LNCAP (cell line): ENCODE results near the gene NPBWR2.

Source experiments
- CTCF ChIP-seq: fragments of 450-650 bp; IDR thresholded peaks from 2 replicates; pipeline ENCODE4 v1.5.1; 2017; ENCODE audit warnings: mild to moderate bottlenecking

Gene NPBWR2

DNA sequence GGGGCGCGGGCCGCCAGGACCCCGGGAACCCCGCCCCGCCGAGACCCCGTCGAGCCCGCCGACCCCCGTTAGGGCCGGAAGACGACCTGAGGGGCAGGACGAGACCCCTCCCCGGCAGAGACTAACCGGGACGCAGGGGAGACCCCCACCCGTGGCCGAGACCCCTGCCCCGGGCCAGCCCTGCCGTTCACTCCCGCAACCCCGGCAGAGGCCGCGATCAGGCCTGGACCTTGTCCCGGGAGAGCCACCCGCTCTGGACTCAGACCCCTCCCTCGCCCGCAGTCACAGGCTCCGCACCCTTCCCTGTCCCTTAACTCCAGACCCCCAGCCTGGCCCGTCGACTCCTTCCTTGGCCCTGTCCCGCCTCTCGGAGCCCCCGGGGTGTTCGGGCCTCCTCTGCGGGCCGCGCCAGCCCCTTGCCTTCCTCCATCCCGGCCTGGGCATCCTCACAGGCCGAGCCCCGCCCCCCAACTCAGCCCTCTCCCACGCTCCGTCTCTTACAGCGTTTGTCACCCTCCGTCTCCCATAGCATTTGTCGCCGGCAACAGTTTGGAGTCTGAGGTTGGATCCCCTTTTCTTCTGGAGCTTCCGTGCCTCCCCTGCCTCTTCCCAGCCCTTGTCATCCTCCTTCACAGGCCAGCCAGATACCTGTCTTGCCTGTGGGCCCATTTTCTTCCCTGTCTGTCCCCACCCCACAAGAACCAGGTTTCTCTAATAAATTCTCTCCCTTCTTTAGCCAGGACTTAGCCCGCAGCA, 43.8 kb downstream of the NPBWR2 start:
- no peak for TF ChIP-seq CTCF

- no peak for TF ChIP-seq CTCF
Observed at GRCh38 chr20:64062596-64063388, 44.6 kb downstream of the NPBWR2 start, which contains the start of gene TCEA2. Gene TCEA2 (plus strand): TSS chr20:64063198. CDS start chr20:64063313, 115 bp downstream.

- no peak for TF ChIP-seq CTCF
Observed at GRCh38 chr20:64062276-64062595, 45.1 kb downstream of the NPBWR2 start.

- no peak for TF ChIP-seq CTCF
Observed at GRCh38 chr20:64058536-64058935, 48.8 kb downstream of the NPBWR2 start.

- TF ChIP-seq CTCF: peak; percentile 96
Observed at GRCh38 chr20:64057628-64058498, 49.5 kb downstream of the NPBWR2 start.

DNA sequence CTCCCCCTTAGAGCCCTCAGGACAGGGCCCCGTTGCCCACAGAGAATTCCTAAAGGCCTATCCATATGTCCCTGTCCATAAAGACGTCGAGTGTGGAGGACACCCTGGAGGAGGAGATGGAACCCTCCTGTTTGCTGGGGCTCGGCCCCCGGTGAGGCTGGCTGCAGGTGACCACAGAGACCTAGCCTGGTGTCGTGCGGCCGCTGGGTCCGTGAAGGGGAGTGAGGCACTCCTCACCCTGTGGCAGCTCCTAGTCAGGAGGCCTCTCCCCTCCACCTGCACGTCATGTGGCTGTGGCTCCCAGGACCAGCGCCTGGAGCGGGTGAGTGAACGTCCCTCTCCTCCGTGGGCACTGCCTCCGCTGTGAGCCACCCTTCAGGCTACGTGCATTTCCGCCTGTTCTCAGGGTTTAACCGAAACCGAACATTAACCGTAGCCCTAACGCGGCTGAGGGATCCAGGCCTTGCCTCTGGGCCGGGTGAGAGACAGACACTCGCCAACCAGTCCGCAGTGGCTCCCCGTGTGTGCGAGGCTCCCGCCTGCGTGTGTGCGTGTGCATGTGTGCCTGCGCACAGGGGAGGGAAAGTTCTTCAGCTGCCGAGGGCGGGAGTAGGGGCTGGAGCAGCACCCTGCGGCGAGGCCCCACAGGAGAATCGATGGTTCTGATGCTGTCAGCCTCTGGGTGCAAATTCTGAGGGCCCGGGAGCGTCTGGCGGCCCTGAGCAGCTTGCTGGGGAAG, 50.3 kb downstream of the NPBWR2 start:
- no peak for TF ChIP-seq CTCF

- no peak for TF ChIP-seq CTCF
Observed at GRCh38 chr20:64056639-64056888, 50.8 kb downstream of the NPBWR2 start.
